ENCODE measurements around the gene MCTP2.
A peak's percentile ranks its signal among the peaks of the same experiment; 100 is the strongest.

The MCTP2 gene

GRCh38 chr15:94230883-94231722, at the start of gene MCTP2:
MCTP2 (plus strand) TSS chr15:94231561; CDS start chr15:94298266, 66,705 bp downstream.
- peak; percentile 46 for DNase-seq (ENCODE audit: low read depth)

- no peak for DNase-seq (ENCODE audit: low read depth)
Observed at GRCh38 chr15:94182883-94183282, 48.5 kb upstream of the MCTP2 start.

DNA sequence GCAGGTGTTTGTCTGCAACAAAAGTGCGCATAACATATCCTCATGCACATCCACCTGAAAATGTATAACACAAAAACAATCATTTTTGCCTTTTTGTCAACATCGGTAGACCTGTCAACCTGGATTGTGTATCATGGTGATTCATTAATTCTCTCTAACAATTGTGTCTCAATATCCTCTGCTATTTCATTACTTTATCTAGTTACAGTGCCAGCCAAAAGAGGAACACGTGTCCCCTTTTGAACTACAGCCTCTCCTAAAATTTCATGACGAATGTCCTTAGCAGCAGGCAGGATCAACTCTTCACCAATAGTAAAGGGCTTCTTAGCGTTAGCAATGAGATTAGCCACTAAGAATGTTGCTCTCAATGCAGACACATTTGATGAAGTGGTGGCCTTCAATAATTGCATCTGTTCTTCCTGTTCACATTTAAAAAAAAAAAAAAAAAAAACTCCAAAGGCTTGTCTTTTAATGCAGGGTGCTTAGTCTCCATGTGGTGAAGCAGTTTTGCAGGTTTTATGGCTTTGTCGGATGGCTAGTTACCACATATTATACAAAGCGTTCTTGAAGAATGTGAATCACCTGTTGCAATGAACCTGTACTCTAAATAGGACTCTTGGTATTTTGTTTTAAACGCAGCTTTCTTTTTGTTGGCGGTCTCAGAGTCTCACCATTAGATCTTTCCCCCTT, 45.7 kb upstream of the MCTP2 start:
- DNase-seq (ENCODE audit: low read depth), result no peak

DNA sequence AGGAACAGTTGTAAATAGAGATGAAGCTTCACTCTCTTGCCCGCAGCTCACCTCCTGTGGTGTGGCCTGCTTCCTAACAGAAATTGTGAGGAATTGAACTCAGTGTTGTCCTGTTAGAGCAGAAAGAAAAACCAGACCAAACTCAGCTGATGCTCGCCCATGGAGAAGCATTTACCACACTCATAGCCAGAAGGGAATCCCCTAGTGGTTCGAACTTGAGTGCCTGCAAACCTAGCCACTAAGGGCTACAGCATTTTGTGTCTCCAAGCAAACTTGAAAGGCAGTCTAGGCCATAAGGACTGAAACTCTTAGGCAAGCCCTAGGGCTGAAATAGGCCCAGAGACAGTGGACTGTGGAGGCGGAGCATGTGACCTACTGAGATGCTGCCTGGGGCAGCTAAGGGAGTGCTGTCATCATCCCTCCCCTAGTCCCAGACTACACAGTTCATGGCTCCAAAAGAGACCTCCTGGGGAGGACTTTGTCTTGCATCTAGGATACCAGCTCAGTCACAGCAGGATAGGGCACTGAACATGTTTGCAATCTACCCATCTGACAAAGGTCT, 44.5 kb upstream of the MCTP2 start:
- DNase-seq (ENCODE audit: low read depth), result no peak

DNA sequence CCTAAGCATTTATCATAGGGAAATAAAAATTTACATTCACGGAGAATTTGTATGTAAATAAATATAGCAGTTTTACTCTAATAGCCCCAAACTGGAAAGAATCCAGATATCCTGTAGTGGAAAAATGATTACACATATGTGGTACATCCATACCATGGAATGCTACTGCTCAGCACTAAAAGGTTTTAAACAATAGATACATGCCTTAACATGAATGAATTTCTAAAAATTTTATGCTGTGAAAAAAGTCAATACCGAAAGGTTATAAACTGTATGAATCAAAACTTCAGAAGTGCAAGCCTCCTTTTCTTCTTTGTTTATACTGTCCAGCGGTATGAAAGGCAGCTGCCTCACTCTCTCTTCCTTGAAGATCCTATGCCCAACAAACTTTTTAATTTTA, 37.5 kb upstream of the MCTP2 start:
- DNase-seq (ENCODE audit: low read depth), result no peak

GRCh38 chr15:94196531-94196930, 34.8 kb upstream of the MCTP2 start:
- no peak for DNase-seq (ENCODE audit: low read depth)

- DNase-seq (ENCODE audit: low read depth), result no peak
Observed at GRCh38 chr15:94198633-94199032, 32.7 kb upstream of the MCTP2 start.

DNA sequence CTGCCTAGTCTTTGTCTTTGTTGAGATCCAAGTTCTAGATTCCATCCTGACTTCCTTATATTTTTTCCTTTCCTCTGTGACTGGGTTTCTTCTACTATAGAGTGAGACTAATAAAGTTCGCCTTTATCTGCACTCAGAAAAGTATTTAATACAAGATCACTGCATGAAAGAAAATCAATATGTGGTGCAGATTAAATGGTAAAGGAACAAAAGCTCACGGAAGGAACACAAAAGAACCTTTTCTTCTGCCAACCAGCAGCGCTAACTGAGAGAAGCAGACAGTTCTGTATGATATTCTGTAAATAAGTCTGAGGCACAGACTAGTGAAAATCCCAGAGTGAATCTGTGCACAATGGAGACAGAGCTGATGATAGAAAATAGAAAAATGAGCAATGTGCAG, 31.6 kb upstream of the MCTP2 start:
- no peak for DNase-seq (ENCODE audit: low read depth)

DNA sequence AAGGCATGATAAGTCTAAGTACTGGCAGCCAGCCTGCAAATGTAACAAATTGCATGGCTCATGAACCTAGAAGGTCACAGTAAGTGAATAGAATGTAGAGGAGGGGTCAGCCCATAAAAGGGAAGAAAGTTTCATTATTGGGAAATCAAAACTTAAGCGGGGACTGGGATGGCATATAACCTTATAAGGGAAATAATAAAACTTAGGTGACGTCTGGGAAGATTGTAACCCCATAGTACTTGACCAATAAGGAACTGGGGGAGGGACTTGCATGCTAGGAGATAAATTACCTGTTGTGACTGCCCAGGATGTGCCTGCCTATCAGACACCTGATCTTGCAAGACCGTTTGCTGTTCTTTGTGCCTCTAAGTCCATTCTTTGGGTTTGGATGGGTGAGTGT, 28.1 kb upstream of the MCTP2 start:
- no peak for DNase-seq (ENCODE audit: low read depth)

DNA sequence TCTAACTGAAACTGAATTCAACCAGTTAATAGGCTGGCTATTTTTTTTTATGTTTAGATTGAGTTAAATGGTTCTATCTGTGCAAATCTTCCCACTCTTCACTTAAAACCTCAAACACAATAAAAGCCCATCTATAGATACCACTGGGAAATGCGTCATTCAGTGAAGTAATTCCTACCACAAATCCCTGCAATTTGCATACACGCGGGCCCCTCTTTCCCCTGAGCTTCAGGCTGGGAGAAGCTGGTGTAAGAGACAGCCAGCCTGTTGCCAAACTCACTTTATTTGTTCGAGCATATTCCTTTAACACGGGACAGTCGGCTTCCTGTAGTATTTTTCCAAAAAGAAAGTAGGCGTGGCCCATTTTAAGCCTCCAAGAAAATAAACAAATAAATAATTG, 26.0 kb upstream of the MCTP2 start:
- no peak for DNase-seq (ENCODE audit: low read depth)

- no peak for DNase-seq (ENCODE audit: low read depth)
Observed at GRCh38 chr15:94206463-94207167, 24.7 kb upstream of the MCTP2 start.

DNA sequence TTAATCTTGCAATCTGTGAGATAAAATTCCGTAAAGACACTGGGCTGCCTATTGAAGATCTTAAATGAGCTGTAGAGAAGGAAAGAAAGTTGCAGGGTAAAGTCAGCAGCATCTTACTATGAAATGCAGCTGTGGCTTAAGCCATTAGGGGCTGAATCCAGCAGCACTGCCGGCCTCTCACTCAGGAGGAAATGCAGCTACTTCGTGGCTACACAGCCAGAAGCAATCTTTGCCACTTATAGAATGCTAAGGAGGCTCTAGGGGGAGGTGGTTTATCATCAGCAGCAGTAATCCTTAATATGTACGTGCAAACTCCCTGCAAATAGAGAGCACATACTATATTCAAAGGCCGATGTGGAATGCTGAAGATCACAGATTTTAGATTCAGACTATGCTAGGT, 19.1 kb upstream of the MCTP2 start:
- no peak for DNase-seq (ENCODE audit: low read depth)

DNA sequence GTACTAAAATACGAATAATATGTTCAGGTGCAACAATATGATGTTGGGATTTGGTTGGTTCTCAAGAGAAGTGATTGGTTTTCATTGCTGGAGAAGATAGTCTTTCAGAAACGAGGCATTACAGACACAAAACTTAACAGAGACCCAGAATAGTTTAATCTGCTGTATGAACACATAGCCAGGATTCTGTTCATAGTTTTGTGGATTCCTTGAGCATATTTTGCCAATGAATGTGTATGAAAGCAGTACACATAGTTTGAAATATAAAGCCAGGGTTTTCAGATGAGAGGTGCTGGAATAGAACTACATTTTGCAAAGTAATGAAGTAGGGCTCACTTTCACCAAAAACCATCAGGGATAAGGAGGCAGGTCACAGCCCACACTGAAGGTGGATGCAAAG, 5.7 kb upstream of the MCTP2 start:
- DNase-seq (ENCODE audit: low read depth), result no peak

DNA sequence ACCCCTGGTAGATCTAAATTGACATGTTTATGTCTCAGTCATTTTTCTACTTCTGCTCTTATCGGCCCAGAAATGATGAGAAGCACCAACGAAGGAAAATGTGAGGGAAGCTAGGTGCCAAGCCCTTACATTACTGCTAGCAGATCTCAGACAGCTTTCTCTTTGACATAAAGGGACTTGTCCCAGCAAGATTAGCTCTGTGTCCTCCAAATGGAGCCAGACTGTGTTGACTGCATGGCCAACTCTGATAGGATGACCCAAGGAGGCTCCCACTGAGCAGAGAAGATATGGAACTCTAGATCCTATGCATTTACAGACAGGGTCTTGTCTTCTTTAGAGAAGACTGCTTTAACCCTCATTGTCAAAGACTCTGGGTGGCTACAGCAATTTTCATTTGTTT, 2.8 kb upstream of the MCTP2 start:
- DNase-seq (ENCODE audit: low read depth), result no peak

DNA sequence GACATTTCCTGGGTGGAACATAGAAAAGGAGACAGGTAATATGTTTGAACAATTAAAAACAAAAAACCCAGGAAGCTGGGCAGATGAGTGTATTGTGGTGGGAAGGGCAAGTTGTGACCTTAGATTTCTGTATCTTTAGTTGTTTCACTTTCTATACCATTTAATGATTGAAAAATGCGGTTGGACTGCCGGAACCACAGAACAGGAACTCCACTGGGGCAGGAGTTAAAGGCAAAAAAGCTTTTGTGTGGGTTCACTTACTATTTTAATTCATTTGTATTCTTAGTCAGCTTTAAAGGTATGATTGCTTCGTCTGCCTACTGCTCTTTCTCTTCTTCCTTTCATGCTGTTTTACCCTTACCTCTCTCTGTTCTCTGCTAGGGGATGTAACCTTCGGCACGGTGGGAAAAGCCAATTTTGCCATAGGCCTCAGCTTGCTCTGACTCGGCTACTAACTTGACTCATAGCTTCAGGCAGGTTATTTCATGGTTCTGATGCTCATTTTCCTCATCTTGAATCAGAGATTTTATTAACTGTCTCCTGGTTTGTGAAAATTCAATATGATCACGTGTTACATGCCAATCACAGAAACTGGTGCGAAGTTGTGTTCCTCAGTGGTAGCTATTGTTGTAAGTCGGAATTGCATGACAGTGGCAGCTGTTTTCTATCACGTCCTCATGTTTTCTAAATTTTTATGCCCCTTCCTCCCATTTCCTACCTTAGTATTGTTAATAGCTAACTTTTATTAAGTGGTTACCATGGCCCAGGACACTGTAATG, 1.6 kb upstream of the MCTP2 start:
- no peak for DNase-seq (ENCODE audit: low read depth)

DNA sequence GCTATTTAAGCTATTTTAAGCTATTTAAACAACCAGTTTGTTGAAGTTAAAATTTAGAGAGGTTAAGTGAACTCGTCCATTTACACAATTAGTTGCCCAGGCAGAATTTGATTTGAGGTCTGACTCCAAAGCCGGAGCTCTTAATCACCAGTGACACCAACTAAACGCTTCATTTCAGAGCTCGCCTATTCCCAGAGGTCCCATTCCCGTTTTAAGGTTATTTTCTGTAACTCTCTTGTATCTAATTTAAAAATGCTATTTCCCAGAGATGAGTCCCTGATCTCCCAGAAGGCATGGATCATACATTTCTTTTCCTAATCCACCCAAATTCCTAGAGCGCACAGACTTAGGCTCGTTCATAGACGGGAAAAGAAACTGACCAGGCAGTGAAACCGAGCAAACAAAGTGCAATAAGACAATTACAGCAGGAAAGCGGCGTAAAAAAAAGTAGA, 904 bp upstream of the MCTP2 start:
- no peak for DNase-seq (ENCODE audit: low read depth)

- no peak for DNase-seq (ENCODE audit: low read depth)
Observed at GRCh38 chr15:94231723-94232468, 535 bp downstream of the MCTP2 start.

GRCh38 chr15:94233441-94233840, 2.1 kb downstream of the MCTP2 start:
- no peak for DNase-seq (ENCODE audit: low read depth)

GRCh38 chr15:94234300-94234699, 2.9 kb downstream of the MCTP2 start:
- DNase-seq (ENCODE audit: low read depth), result no peak

- DNase-seq (ENCODE audit: low read depth), result no peak
Observed at GRCh38 chr15:94235041-94235440, 3.7 kb downstream of the MCTP2 start.

DNA sequence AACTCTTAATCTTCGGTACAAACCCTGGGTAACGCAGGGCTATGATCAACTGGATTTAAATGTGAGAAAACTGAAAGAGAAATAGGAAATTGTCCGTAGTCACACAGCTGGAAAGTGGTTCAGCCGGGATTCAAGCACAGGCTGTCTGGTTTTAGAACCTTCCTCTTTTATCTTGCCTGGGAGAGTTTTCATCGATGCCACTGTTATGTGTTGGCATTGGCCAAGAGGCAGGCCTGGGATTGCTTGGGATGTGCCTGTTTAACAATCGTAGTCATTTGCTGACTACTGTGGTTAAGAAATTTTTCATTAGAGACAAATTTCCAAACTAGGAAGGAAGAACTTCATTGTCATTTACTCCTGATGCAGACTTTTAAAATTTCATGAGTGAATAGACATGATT, 4.3 kb downstream of the MCTP2 start:
- DNase-seq (ENCODE audit: low read depth), result no peak

Measured in fibroblast of gingiva (primary cell).